HUES48 (cell line): ENCODE data around the gene ACOT11.

Source experiments
- H3K27ac ChIP-seq: one replicate; pipeline ENCODE4 v1.7.0; 2013; ENCODE audit warnings: low read depth, low read length, inconsistent platforms
- H3K27me3 ChIP-seq: 2 replicates; pipeline ENCODE4 v1.6.1; 2013; ENCODE audit warnings: mild to moderate bottlenecking, low read length; ENCODE audit not compliant: control insufficient read depth, insufficient read depth
- H3K36me3 ChIP-seq: 2 replicates; pipeline ENCODE4 v1.6.1; 2013; ENCODE audit warnings: low read length; ENCODE audit not compliant: control insufficient read depth, insufficient read depth
- H3K4me1 ChIP-seq: 2 replicates; pipeline ENCODE4 v1.6.1; 2013; ENCODE audit warnings: mild to moderate bottlenecking, low read length; ENCODE audit not compliant: control insufficient read depth, insufficient read depth
- H3K4me3 ChIP-seq: 2 replicates; pipeline ENCODE4 v1.5.1; 2013; ENCODE audit warnings: mild to moderate bottlenecking, low read depth, low read length
- H3K9ac ChIP-seq: 2 replicates; pipeline ENCODE4 v1.6.1; 2013; ENCODE audit warnings: mild to moderate bottlenecking, low read depth, low read length, moderate library complexity
- H3K9me3 ChIP-seq: 2 replicates; pipeline ENCODE4 v1.6.1; 2013; ENCODE audit warnings: low read length; ENCODE audit not compliant: control insufficient read depth, insufficient read depth

Gene ACOT11

GRCh38 chr1:54594463-54594862, 46.4 kb downstream of the ACOT11 start:
- H3K36me3 ChIP-seq, result no peaks in the 10 kb centered on the region
- no peak overlapping the region for H3K9ac ChIP-seq
- H3K27me3 ChIP-seq, result no peaks in the 10 kb centered on the region
- no peak overlapping the region for H3K27ac ChIP-seq
- peaks cover 16% of the 10 kb centered on the region for H3K4me1 ChIP-seq
- H3K4me3 ChIP-seq, result no peak overlapping the region
- no peaks in the 10 kb centered on the region for H3K9me3 ChIP-seq

- Histone ChIP-seq H3K27ac (no peak overlapping the region), H3K4me1 (peaks cover 7% of the 10 kb centered on the region; the same call in 1 of the 2 replicates), H3K4me3 (no peak overlapping the region), H3K36me3 (no peaks in the 10 kb centered on the region), H3K9ac (no peak overlapping the region), H3K27me3 (no peaks in the 10 kb centered on the region), H3K9me3 (no peaks in the 10 kb centered on the region)
Observed at GRCh38 chr1:54595956-54596498, 48.0 kb downstream of the ACOT11 start.

- H3K27me3 ChIP-seq, result no peaks in the 10 kb centered on the region
- H3K4me3 ChIP-seq, result no peak overlapping the region
- H3K9me3 ChIP-seq, result no peaks in the 10 kb centered on the region
- no peak overlapping the region for H3K27ac ChIP-seq
- no peaks in the 10 kb centered on the region for H3K36me3 ChIP-seq
- no peak overlapping the region for H3K9ac ChIP-seq
- peaks cover 7% of the 10 kb centered on the region; the same call in 1 of the 2 replicates for H3K4me1 ChIP-seq
Observed at GRCh38 chr1:54596756-54597155, 48.7 kb downstream of the ACOT11 start.

GRCh38 chr1:54597455-54598030, 49.5 kb downstream of the ACOT11 start:
- Histone ChIP-seq H3K9ac (no peak overlapping the region), H3K27ac (peak overlapping the region; percentile 26), H3K9me3 (no peaks in the 10 kb centered on the region), H3K4me1 (peaks cover 7% of the 10 kb centered on the region; the same call in 1 of the 2 replicates), H3K4me3 (no peak overlapping the region), H3K27me3 (no peaks in the 10 kb centered on the region), H3K36me3 (no peaks in the 10 kb centered on the region)

- no peak overlapping the region for H3K4me3 ChIP-seq
- peaks cover 7% of the 10 kb centered on the region; the same call in 1 of the 2 replicates for H3K4me1 ChIP-seq
- H3K27ac ChIP-seq, result no peak overlapping the region
- H3K9me3 ChIP-seq, result no peaks in the 10 kb centered on the region
- H3K27me3 ChIP-seq, result no peaks in the 10 kb centered on the region
- no peaks in the 10 kb centered on the region for H3K36me3 ChIP-seq
- no peak overlapping the region for H3K9ac ChIP-seq
Observed at GRCh38 chr1:54599211-54599823, 51.3 kb downstream of the ACOT11 start.

GRCh38 chr1:54600947-54601721, 53.1 kb downstream of the ACOT11 start:
- H3K36me3 ChIP-seq, result no peaks in the 10 kb centered on the region
- H3K27ac ChIP-seq, result no peak overlapping the region
- no peak overlapping the region for H3K4me3 ChIP-seq
- no peaks in the 10 kb centered on the region for H3K27me3 ChIP-seq
- H3K4me1 ChIP-seq, result peaks cover 7% of the 10 kb centered on the region; the same call in 1 of the 2 replicates
- H3K9ac ChIP-seq, result no peak overlapping the region
- no peaks in the 10 kb centered on the region for H3K9me3 ChIP-seq

GRCh38 chr1:54601730-54602129, 53.7 kb downstream of the ACOT11 start:
- no peak overlapping the region for H3K4me3 ChIP-seq
- no peaks in the 10 kb centered on the region for H3K36me3 ChIP-seq
- no peak overlapping the region for H3K9ac ChIP-seq
- no peaks in the 10 kb centered on the region for H3K27me3 ChIP-seq
- H3K27ac ChIP-seq, result no peak overlapping the region
- H3K4me1 ChIP-seq, result peaks cover 7% of the 10 kb centered on the region; the same call in 1 of the 2 replicates
- no peaks in the 10 kb centered on the region for H3K9me3 ChIP-seq

- no peaks in the 10 kb centered on the region for H3K27me3 ChIP-seq
- no peak overlapping the region for H3K9ac ChIP-seq
- no peak overlapping the region for H3K4me3 ChIP-seq
- no peak overlapping the region for H3K27ac ChIP-seq
- no peaks in the 10 kb centered on the region for H3K36me3 ChIP-seq
- H3K9me3 ChIP-seq, result no peaks in the 10 kb centered on the region
- peaks cover 4% of the 10 kb centered on the region; the same call in 1 of the 2 replicates for H3K4me1 ChIP-seq
Observed at GRCh38 chr1:54602554-54602953, 54.5 kb downstream of the ACOT11 start.

- H3K4me1 ChIP-seq, result no peaks in the 10 kb centered on the region
- no peak overlapping the region for H3K9ac ChIP-seq
- no peaks in the 10 kb centered on the region for H3K36me3 ChIP-seq
- no peak overlapping the region for H3K4me3 ChIP-seq
- no peaks in the 10 kb centered on the region for H3K9me3 ChIP-seq
- no peaks in the 10 kb centered on the region for H3K27me3 ChIP-seq
- no peak overlapping the region for H3K27ac ChIP-seq
Observed at GRCh38 chr1:54603241-54603640, 55.2 kb downstream of the ACOT11 start.

- Histone ChIP-seq H3K4me3 (no peak overlapping the region), H3K27ac (no peak overlapping the region), H3K4me1 (no peaks in the 10 kb centered on the region), H3K9ac (no peak overlapping the region), H3K27me3 (no peaks in the 10 kb centered on the region), H3K36me3 (no peaks in the 10 kb centered on the region), H3K9me3 (no peaks in the 10 kb centered on the region)
Observed at GRCh38 chr1:54604051-54604450, 56.0 kb downstream of the ACOT11 start.
